Neural progenitor cell (in vitro differentiated cells): ENCODE data around the gene ENPEP. TPM values are rescaled to one million over a fixed set of nuclear protein-coding genes. Genes with fewer than 3 reads are reported as not detected.

Source experiments
- DNase-seq: peaks from one replicate; pipeline ENCODE4 v3.0.0-alpha.2; 2016; ENCODE audit warnings: low spot score
- H2AFZ ChIP-seq: fragments of 200-600 bp; sonication (generic); replicated peaks from 2 replicates; pipeline ENCODE4 v1.6.1; 2016; ENCODE audit warnings: antibody characterized with exemption
- H3F3A ChIP-seq: fragments of 200-600 bp; sonication (generic); 2 replicates; pipeline ENCODE4 v1.6.1; 2016; ENCODE audit warnings: antibody characterized with exemption, low read depth
- H3K27ac ChIP-seq: fragments of 200-600 bp; sonication (generic); 2 replicates; pipeline ENCODE4 v1.5.1; 2016; ENCODE audit warnings: mild to moderate bottlenecking
- H3K27me3 ChIP-seq: fragments of 200-600 bp; sonication (generic); 2 replicates; pipeline ENCODE4 v1.6.1; 2016; ENCODE audit warnings: mild to moderate bottlenecking, moderate library complexity
- H3K36me3 ChIP-seq: fragments of 200-600 bp; sonication (generic); 2 replicates; pipeline ENCODE4 v1.5.1; 2016
- H3K4me1 ChIP-seq: fragments of 200-600 bp; sonication (generic); 2 replicates; pipeline ENCODE4 v1.6.1; 2016; ENCODE audit warnings: mixed run types
- H3K4me2 ChIP-seq: fragments of 200-600 bp; sonication (generic); 2 replicates; pipeline ENCODE4 v1.6.1; 2016
- H3K4me3 ChIP-seq: fragments of 200-600 bp; sonication (generic); 2 replicates; pipeline ENCODE4 v1.5.1; 2016
- H3K79me2 ChIP-seq: fragments of 200-600 bp; sonication (generic); 2 replicates; pipeline ENCODE4 v1.6.1; 2016; ENCODE audit warnings: low read depth
- H3K9ac ChIP-seq: fragments of 200-600 bp; sonication (generic); 2 replicates; pipeline ENCODE4 v1.6.1; 2016
- H3K9me3 ChIP-seq: fragments of 200-600 bp; sonication (generic); 2 replicates; pipeline ENCODE4 v1.5.1; 2016; ENCODE audit warnings: low read depth
- H4K20me1 ChIP-seq: fragments of 200-600 bp; sonication (generic); 2 replicates; pipeline ENCODE4 v1.6.1; 2016; ENCODE audit warnings: low read depth
- H3K27ac Mint-ChIP-seq: 3 replicates; pipeline ENCODE4 v1.8.0; 2021; ENCODE audit warnings: mixed read lengths
- H3K27me3 Mint-ChIP-seq: 2 replicates; pipeline ENCODE4 v1.8.0; 2022; ENCODE audit warnings: low read depth, mild to moderate bottlenecking, inconsistent platforms, moderate library complexity, mixed read lengths; ENCODE audit not compliant: insufficient read depth
- H3K36me3 Mint-ChIP-seq: 3 replicates; pipeline ENCODE4 v1.8.0; 2021; ENCODE audit warnings: mixed read lengths
- H3K4me1 Mint-ChIP-seq: 3 replicates; pipeline ENCODE4 v1.8.0; 2021; ENCODE audit warnings: mixed read lengths
- H3K4me3 Mint-ChIP-seq: 3 replicates; pipeline ENCODE4 v1.8.0; 2021; ENCODE audit warnings: mild to moderate bottlenecking, moderate library complexity, mixed read lengths
- H3K9me3 Mint-ChIP-seq: 3 replicates; pipeline ENCODE4 v1.8.0; 2020; ENCODE audit warnings: mixed read lengths
- CTCF ChIP-seq: fragments of 200-600 bp; sonication (generic); IDR thresholded peaks from 2 replicates; pipeline ENCODE4 v1.5.1; 2017; ENCODE audit warnings: antibody characterized with exemption, mild to moderate bottlenecking
- EZH2 ChIP-seq: fragments of 200-600 bp; sonication (generic); IDR thresholded peaks from 2 replicates; pipeline ENCODE4 v1.6.1; 2017; ENCODE audit warnings: antibody characterized with exemption, mild to moderate bottlenecking, moderate library complexity
- EZH2phosphoT487 ChIP-seq: fragments of 200-600 bp; sonication (generic); IDR thresholded peaks from 2 replicates; pipeline ENCODE4 v1.6.1; 2017; ENCODE audit warnings: antibody characterized with exemption
- total RNA-seq: library from RNA; depleted of rRNA; stranded (reverse); fragments of >200 nt; gene quantifications from 2 replicates; pipeline ENCODE4 v1.2.3, GENCODE V29; 2015; ENCODE audit warnings: low replicate concordance

The ENPEP gene
- total RNA-seq, 1 donor from 2014 or later: 1.5 TPM

- Histone ChIP-seq H3K36me3 (no peaks in the 10 kb centered on the region), H3K9me3 (no peaks in the 10 kb centered on the region), H4K20me1 (no peaks in the 10 kb centered on the region), H3K27me3 (no peaks in the 10 kb centered on the region), H3K79me2 (no peaks in the 10 kb centered on the region), H3K4me2 (no peak overlapping the region), H3K9ac (no peak overlapping the region), H3K4me3 (no peak overlapping the region), H2AFZ (no peak overlapping the region), H3F3A (no peaks in the 10 kb centered on the region), H3K4me1 (no peaks in the 10 kb centered on the region), H3K27ac (no peak overlapping the region)
- DNase-seq: peak; percentile 56
- Mint-ChIP-seq H3K27ac (no peak overlapping the region), H3K9me3 (no peaks in the 10 kb centered on the region), H3K4me1 (peaks cover 7% of the 10 kb centered on the region), H3K27me3 (no peaks in the 10 kb centered on the region), H3K4me3 (no peak overlapping the region), H3K36me3 (no peaks in the 10 kb centered on the region)
- TF ChIP-seq EZH2 (no peak), CTCF (peak; percentile 63)
Measured at GRCh38 chr4:110508827-110509710, 33.1 kb downstream of the ENPEP start.

- Histone ChIP-seq H3K36me3 (no peaks in the 10 kb centered on the region), H3K4me3 (no peak overlapping the region), H3K9me3 (no peaks in the 10 kb centered on the region), H4K20me1 (no peaks in the 10 kb centered on the region), H3F3A (no peaks in the 10 kb centered on the region), H3K9ac (no peak overlapping the region), H2AFZ (no peak overlapping the region), H3K4me2 (no peak overlapping the region), H3K27me3 (no peaks in the 10 kb centered on the region), H3K27ac (no peak overlapping the region), H3K4me1 (no peaks in the 10 kb centered on the region), H3K79me2 (no peaks in the 10 kb centered on the region)
- H3K4me3 Mint-ChIP-seq: no peak overlapping the region
- TF ChIP-seq EZH2: no peak
- no peak for TF ChIP-seq EZH2phosphoT487
- no peak for TF ChIP-seq CTCF
- no peak for DNase-seq
- H3K27me3 Mint-ChIP-seq: no peaks in the 10 kb centered on the region
- H3K4me1 Mint-ChIP-seq: no peaks in the 10 kb centered on the region
- H3K36me3 Mint-ChIP-seq: no peaks in the 10 kb centered on the region
- H3K9me3 Mint-ChIP-seq: no peaks in the 10 kb centered on the region
- no peak overlapping the region for H3K27ac Mint-ChIP-seq
Measured at GRCh38 chr4:110510277-110510676, 34.3 kb downstream of the ENPEP start.

- Histone ChIP-seq H3K4me2 (no peak overlapping the region), H3K27ac (no peak overlapping the region), H4K20me1 (no peaks in the 10 kb centered on the region), H3F3A (no peaks in the 10 kb centered on the region), H3K9ac (no peak overlapping the region), H3K79me2 (no peaks in the 10 kb centered on the region), H3K9me3 (no peaks in the 10 kb centered on the region), H2AFZ (no peak overlapping the region), H3K36me3 (no peaks in the 10 kb centered on the region), H3K27me3 (no peaks in the 10 kb centered on the region), H3K4me1 (no peaks in the 10 kb centered on the region), H3K4me3 (no peak overlapping the region)
- H3K27ac Mint-ChIP-seq: no peak overlapping the region
- no peak for TF ChIP-seq EZH2
- peak; percentile 83 for TF ChIP-seq CTCF
- no peaks in the 10 kb centered on the region for H3K27me3 Mint-ChIP-seq
- DNase-seq: peak; percentile 68
- H3K4me3 Mint-ChIP-seq: no peak overlapping the region
- H3K4me1 Mint-ChIP-seq: no peaks in the 10 kb centered on the region
- H3K9me3 Mint-ChIP-seq: no peaks in the 10 kb centered on the region
- H3K36me3 Mint-ChIP-seq: no peaks in the 10 kb centered on the region
Measured at GRCh38 chr4:110510955-110511544, 35.1 kb downstream of the ENPEP start.
